DMS79 treated with DMSO at 0.1 percent for 48 hours (cell line): ENCODE data around the gene ADISSP.

Experiments used
- DNase-seq: peaks from one replicate; lab custom pipeline; 2025; lab: John Stamatoyannopoulos, UW

Gene ADISSP

GRCh38 chr20:3767427-3768341 is at the start of gene ADISSP:
TSS of gene ADISSP (minus strand) at chr20:3767753. CDS start at chr20:3760100, 7,653 bp downstream.
- peak; percentile 93 for DNase-seq

GRCh38 chr20:3815703-3816315 is 48.3 kb upstream of the ADISSP start:
- DNase-seq = no peak

- no peak for DNase-seq
These were observed 47.5 kb upstream of the ADISSP start for GRCh38 chr20:3814928-3815495.

- no peak for DNase-seq
These were observed 46.5 kb upstream of the ADISSP start for GRCh38 chr20:3813848-3814581.

- DNase-seq = no peak
These were observed 45.7 kb upstream of the ADISSP start for GRCh38 chr20:3812975-3813847.

- no peak for DNase-seq
These were observed 44.7 kb upstream of the ADISSP start for GRCh38 chr20:3812259-3812681.

- DNase-seq = peak; percentile 93
These were observed 44.1 kb upstream of the ADISSP start for GRCh38 chr20:3811467-3812258.

- DNase-seq = no peak
These were observed 41.0 kb upstream of the ADISSP start for GRCh38 chr20:3808544-3808943.

GRCh38 chr20:3804781-3805180 is 37.2 kb upstream of the ADISSP start:
- DNase-seq = no peak

GRCh38 chr20:3804254-3804751 is 36.8 kb upstream of the ADISSP start:
- DNase-seq = no peak

GRCh38 chr20:3803854-3804253 is 36.3 kb upstream of the ADISSP start:
- no peak for DNase-seq

GRCh38 chr20:3803289-3803688 is 35.7 kb upstream of the ADISSP start:
- DNase-seq = no peak

GRCh38 chr20:3802524-3803239 is 35.1 kb upstream of the ADISSP start:
- DNase-seq = no peak

GRCh38 chr20:3801846-3802245 is 34.3 kb upstream of the ADISSP start:
- no peak for DNase-seq

GRCh38 chr20:3801299-3801698 is 33.7 kb upstream of the ADISSP start:
- no peak for DNase-seq

- no peak for DNase-seq
These were observed 33.3 kb upstream of the ADISSP start for GRCh38 chr20:3800878-3801260.

GRCh38 chr20:3800256-3800877 is 32.8 kb upstream of the ADISSP start:
- DNase-seq = peak; percentile 54

- no peak for DNase-seq
These were observed 31.3 kb upstream of the ADISSP start for GRCh38 chr20:3798908-3799248.

GRCh38 chr20:3798373-3798768 is 30.8 kb upstream of the ADISSP start:
- no peak for DNase-seq
